A375 (cell line): ENCODE data around the gene YPEL5. TPM values are rescaled to one million over a fixed set of nuclear protein-coding genes. Genes with fewer than 3 reads are reported as not detected.

Source experiments
- small RNA-seq: library from RNA; depleted of rRNA; stranded (forward); fragments of <200 nt; gene quantifications from one replicate; pipeline ENCODE3, GENCODE V24; 2014
- total RNA-seq: library from RNA; depleted of rRNA; stranded (reverse); fragments of >200 nt; shearing (Covaris generic); gene quantifications from 2 replicates; pipeline ENCODE4 v1.2.3, GENCODE V29; 2014; rRNA removed

The YPEL5 gene
- total RNA-seq, result 26.4 and 35.0 TPM in 2 replicates

GRCh38 chr2:30146337-30147195 lies at the start of gene YPEL5:
Gene YPEL5 (plus strand): TSS chr2:30147007. CDS start chr2:30156652, 9,645 bp downstream.

Small RNA genes within 50 kb of the gene (small RNA-seq; reads per million reads assigned to genes)
- gene SNORA10B, result not detected

Other genes with a start within 250 kb of the YPEL5 start
- gene ALK, start 225.4 kb upstream of the YPEL5 start, total RNA-seq, result 0.32 and 0.34 TPM in 2 replicates
- 1.0 and 1.8 TPM in 2 replicates for gene LBH, start 84.5 kb downstream of the YPEL5 start, total RNA-seq